Measurements from ENCODE around the gene HIPK2.

DNA sequence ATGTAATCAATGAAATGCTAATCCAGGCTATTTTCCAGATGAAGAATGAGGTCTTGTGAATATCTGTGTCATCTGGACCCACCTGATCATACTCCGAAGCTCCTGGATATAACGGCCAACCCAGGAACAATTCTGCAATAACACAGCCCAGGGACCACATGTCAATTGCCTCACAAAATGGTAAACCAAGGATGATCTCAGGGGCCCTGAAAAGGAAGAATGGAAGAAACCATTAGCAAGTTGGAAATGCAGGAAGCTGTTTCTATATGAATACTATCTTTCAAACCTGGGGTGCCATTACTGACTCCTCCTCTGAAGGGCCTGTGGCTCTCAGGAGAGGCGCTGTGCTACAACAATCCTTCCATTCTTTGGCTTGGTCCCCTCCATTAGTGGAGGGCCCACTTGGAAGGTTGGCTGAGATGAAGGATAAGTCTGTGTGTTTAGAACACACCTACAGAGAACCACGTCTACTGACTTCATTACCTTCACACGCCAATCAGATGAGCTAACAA, 146.2 kb downstream of the HIPK2 start:
- TF ChIP-seq, protein P1, sequence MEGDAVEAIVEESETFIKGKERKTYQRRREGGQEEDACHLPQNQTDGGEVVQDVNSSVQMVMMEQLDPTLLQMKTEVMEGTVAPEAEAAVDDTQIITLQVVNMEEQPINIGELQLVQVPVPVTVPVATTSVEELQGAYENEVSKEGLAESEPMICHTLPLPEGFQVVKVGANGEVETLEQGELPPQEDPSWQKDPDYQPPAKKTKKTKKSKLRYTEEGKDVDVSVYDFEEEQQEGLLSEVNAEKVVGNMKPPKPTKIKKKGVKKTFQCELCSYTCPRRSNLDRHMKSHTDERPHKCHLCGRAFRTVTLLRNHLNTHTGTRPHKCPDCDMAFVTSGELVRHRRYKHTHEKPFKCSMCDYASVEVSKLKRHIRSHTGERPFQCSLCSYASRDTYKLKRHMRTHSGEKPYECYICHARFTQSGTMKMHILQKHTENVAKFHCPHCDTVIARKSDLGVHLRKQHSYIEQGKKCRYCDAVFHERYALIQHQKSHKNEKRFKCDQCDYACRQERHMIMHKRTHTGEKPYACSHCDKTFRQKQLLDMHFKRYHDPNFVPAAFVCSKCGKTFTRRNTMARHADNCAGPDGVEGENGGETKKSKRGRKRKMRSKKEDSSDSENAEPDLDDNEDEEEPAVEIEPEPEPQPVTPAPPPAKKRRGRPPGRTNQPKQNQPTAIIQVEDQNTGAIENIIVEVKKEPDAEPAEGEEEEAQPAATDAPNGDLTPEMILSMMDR (IDR thresholded peaks at IDR 0.05; ENCODE audit: low read depth, low read length), result no peak
- no peak for TF ChIP-seq POLR2A (IDR thresholded peaks at IDR 0.05; ENCODE audit: extremely low read depth, insufficient read length)

All from NB4 (cell line).